ENCODE results near the gene ARHGEF4.
A peak's percentile ranks its signal among the peaks of the same experiment; 100 is the strongest.
"Not testable (repeated sequence)": the region's sequence is repeated elsewhere in the genome, so short reads cannot be mapped to it uniquely, and the experiment has no call there.

The ARHGEF4 gene

GRCh38 chr2:131058214-131058843 is 221.6 kb downstream of the ARHGEF4 start:
- DNase-seq = no peak

- DNase-seq = no peak
Observed at GRCh38 chr2:131058920-131059319, 222.2 kb downstream of the ARHGEF4 start.

GRCh38 chr2:131063501-131064283 is 227.0 kb downstream of the ARHGEF4 start:
- DNase-seq = no peak

GRCh38 chr2:131064589-131065512 is 228.1 kb downstream of the ARHGEF4 start:
- DNase-seq = no peak

- no peak for DNase-seq
Observed at GRCh38 chr2:131067465-131068125, 230.9 kb downstream of the ARHGEF4 start.

- not testable (repeated sequence) for DNase-seq
Observed at GRCh38 chr2:131068172-131068571, 231.5 kb downstream of the ARHGEF4 start.

GRCh38 chr2:131075578-131075977 is 238.9 kb downstream of the ARHGEF4 start:
- DNase-seq = not testable (repeated sequence)

DNA sequence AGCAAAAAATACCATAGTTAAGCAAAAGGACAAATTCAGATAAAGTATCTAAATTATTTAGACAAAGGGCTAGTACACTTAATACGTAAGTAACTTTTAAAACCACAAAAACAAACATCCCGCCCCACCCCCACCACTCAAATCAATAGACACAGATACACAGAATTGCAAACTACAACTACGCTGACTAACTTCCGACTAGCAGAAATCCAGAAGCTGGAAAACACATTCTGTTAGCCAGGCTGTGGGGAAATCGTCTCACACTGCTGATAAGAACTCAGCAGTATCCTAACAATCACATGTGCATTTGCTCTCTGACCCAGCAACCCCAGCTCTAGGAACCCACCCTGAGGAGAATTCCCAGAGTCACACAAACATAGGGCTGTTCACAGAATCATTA is 240.0 kb downstream of the ARHGEF4 start:
- no peak for DNase-seq

- no peak for DNase-seq
Observed at GRCh38 chr2:131077182-131077846, 240.6 kb downstream of the ARHGEF4 start.

- no peak for DNase-seq
Observed at GRCh38 chr2:131077966-131078365, 241.3 kb downstream of the ARHGEF4 start.

DNA sequence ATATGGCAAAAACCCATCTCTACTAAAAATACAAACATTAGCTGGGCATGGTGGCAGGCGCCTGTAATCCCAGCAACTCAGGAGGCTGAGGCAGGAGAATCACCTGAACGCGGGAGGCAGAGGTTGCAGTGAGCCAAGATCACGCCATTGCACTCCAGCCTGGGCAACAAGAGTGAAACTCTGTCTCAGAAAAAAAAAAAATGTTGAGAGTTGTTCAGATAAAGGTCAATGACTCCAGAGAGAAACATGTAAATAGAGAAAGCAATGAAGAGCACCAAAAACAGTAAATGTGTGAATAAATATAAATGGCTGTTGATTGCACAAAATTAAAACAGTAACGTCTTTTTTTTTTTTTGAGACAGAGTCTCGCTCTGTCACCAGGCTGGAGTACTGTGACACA is 243.2 kb downstream of the ARHGEF4 start:
- not testable (repeated sequence) for DNase-seq

DNA sequence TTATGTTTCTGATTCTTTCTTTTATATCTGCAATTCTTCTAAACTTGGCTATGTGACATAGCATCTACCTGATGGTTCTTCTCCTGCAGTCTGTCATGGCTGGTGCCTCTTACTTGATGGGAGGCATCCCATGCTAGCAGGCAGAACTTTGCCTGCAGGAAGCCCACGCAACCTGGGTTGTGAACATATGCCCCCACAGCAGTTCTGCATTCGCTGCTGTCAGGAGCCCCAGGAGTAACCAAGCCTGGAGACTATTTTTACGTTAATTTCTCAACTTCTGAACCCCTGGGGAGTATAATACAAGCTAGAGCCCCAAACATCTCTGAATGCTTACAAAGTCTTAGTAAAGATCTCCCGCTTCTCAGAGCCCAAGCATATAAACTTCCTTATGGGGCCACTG is 244.5 kb downstream of the ARHGEF4 start:
- DNase-seq = no peak

GRCh38 chr2:131085646-131086045 is 248.9 kb downstream of the ARHGEF4 start:
- DNase-seq = no peak

GRCh38 chr2:131092458-131093005 is 255.8 kb downstream of the ARHGEF4 start:
- peak in 1 of 2 experiments; percentile 42 for DNase-seq

DNA sequence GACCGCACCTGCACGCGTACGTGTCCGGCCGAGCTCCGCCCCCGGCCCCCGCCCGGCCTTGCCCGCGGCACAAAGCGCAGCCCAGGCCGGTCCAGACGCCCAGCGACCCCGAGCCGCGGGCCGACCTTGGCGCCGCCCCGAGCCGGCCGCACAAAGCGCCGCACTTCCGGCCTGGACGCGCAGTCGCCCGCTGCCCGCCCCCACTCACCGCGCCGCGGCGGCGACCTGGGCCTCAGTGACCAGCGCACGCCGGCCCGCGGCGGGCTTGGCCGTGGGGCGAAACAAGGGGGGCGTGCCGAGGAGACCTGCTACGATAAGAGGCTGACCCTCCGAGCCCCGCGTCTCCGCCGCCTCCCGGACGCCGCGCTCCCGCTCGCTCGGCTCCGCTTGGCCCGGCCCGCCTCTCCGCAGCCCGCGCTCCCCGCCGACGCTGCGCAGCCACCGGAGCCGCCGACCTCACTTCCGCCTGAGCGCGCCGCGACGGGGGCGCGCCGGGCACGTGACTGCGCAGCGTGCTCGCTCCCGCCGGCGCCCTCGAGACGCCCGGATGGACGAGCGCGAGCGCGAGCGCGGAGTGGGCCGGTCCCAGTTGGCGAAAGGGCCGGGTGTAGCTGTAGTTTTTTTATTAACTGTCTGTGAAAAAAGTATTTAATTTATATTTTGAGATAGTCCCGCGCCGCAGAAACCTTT is 256.4 kb downstream of the ARHGEF4 start, which contains the start of gene FAM168B:
TSS of gene FAM168B (minus strand) at position 455 of the 690 bp plus-strand sequence. CDS start 10,814 bp downstream, outside the sequence.
- DNase-seq = peak; percentile 60 to 79

DNA sequence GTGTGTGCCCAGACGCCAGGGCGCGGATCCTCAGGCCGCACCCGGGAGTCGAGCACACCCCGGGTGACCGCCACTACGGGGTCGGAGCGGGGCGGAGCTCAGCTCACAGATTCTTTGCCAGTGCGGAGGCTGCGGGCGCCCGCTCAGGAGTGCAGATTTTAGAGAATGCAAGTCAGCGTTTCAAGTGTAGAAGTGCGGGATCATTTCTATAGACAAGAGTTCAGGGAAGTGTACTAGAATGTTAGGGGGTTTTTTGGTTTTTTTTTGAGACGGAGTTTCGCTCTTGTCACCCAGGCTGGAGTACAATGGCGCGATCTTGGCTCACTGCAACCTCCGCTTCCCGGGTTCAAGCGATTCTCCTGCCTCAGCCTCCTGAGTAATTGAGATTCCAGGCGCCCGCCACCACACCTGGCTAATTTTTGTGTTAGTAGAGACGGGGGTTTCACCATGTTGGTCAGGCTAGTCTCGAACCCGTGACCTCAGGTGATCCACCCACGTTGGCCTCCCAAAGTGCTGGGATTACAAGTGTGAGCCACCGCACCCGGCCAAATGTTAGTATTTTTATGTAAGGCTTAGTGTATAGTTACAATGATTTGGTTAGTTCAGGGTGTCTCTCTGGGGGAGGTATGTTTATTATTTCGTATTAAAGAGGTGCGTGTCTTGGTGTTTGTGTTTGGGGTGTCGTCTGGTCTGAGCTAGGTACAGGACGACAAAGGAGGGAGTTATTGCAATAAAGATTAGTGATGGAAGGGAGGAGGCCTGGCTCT is 257.2 kb downstream of the ARHGEF4 start:
- no peak for DNase-seq

GRCh38 chr2:131094463-131095281 is 258.0 kb downstream of the ARHGEF4 start:
- no peak for DNase-seq

Measured in SW 1271 (cell line).